Right lobe of liver (tissue), 6 donors: ENCODE data around the gene SLC45A3. TPM values are rescaled to one million over a fixed set of nuclear protein-coding genes. Genes with fewer than 3 reads are reported as not detected.

Experiments used
- ATAC-seq, 4 donors: fragments of 200-7000 bp; cut with Tn5 transposase; one replicate each; pipeline ENCODE4 v1.9.1; 2020; ENCODE audit warnings: mild to moderate bottlenecking in 4 of 4, moderate library complexity in 4 of 4
- DNase-seq, 3 donors: peaks; one replicate each; pipeline ENCODE4 v3.0.0-alpha.2; 2020
- H3K27ac ChIP-seq, 3 donors: fragments of 200-600 bp; one replicate each; pipeline ENCODE4 v1.8.0; 2022
- H3K27me3 ChIP-seq, 2 donors: fragments of 200-600 bp; one replicate each; pipeline ENCODE4 v1.8.0; 2022
- H3K36me3 ChIP-seq, 4 donors: fragments of 200-600 bp; sonication (generic) in 1 of 4; one replicate each; pipeline versions ENCODE4 v1.5.1 to v1.8.0; 2017 to 2022; ENCODE audit warnings: control low read depth in 1 of 4
- H3K4me1 ChIP-seq, 4 donors: fragments of 200-600 bp; sonication (generic) in 1 of 4; one replicate each; pipeline versions ENCODE4 v1.5.1 to v1.8.0; 2017 to 2022; ENCODE audit warnings: control low read depth in 1 of 4
- H3K4me3 ChIP-seq, 3 donors: fragments of 200-600 bp; one replicate each; pipeline ENCODE4 v1.8.0; 2022
- H3K9me3 ChIP-seq, 4 donors: fragments of 200-600 bp; sonication (generic) in 1 of 4; one replicate each; pipeline versions ENCODE4 v1.5.1 to v1.8.0; 2017 to 2022; ENCODE audit warnings: control low read depth in 1 of 4
- CTCF ChIP-seq, 4 donors: fragments of 200-600 bp in 3 of 4; fragments of 450-650 bp in 1 of 4; IDR thresholded peaks; one replicate each; pipeline versions ENCODE4 v1.5.1 to v1.8.0; 2016 to 2022; ENCODE audit warnings: antibody characterized with exemption in 4 of 4, mild to moderate bottlenecking in 2 of 4
- POLR2A ChIP-seq: fragments of 450-650 bp; IDR thresholded peaks from one replicate; pipeline ENCODE4 v1.6.1; 2017; ENCODE audit warnings: antibody characterized with exemption, mild to moderate bottlenecking
- WGBS: methylation state at CpG from one replicate; pipeline ENCODE4 v1.1.6; 2018; ENCODE audit warnings: low coverage, low lambda C conversion rate; ENCODE audit not compliant: insufficient coverage; ENCODE audit errors: missing lambda C conversion rate; 5-methylcytosine and 5-hydroxymethylcytosine counted together
- intact Hi-C, 2 donors: fragments of 100-400 bp; cut with DNase I; formaldehyde crosslinking; loops; one replicate each; pipeline versions ENCODE4 v1.11.2 to v1.14.1; 2022
- total RNA-seq, 6 experiments: library from RNA; depleted of rRNA in 2 of 6; stranded (reverse); fragments of >200 nt in 2 of 6; fragmentation: NEBNext Ultra II Directional in 3 of 6; extraction: Animal tissue kit (Norgen Biotek cat#: 25700) in 3 of 6; gene quantifications; one replicate each; pipeline versions ENCODE4 v1.1.0 to v1.2.4, GENCODE V29; 2016 to 2023
- donor health status: DM: no; HTN: yes; CAD: no.
- donor health status: DM: no; HTN: no; CAD: no.
- donor health status: DM: no; HTN: no; CAD: no.
- donor health status: DM: no; HTN: yes; CAD: no.
- donor health status: DM: no; HTN: yes; CAD: no.

The SLC45A3 gene
- total RNA-seq, 6 experiments from 2014 or later = 6.9 to 27.0 (median 7.9) TPM

DNA sequence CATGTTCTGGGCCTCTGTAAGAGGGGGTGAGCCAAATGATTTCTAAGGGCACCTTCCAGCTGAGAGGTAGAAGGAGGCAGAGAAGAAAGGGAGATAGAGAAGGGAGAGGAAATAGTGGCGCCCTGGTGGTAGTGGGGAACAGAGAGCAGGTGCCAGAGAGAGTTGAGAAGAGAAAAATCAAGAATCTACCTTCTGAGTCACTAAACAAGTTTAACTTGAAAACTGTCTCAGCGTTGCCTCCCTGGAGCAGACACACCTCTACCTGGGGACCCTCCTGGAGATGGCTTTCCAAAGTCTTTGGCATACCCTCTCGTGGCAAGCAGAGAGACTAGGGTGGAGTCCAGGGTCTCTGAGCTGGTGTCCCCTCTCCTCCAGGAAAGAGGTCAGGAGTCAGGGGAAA, 1.1 kb upstream of the SLC45A3 start:
- H3K36me3 ChIP-seq = no peaks in the 10 kb centered on the region
- DNase-seq = no peak
- H3K27me3 ChIP-seq = no peaks in the 10 kb centered on the region
- H3K4me1 ChIP-seq = peaks cover 0 to 24% (median 11%) of the 10 kb centered on the region in 4 donors
- no peaks in the 10 kb centered on the region for H3K9me3 ChIP-seq
- 81% methylated on average over 3 of the region's 3 CpGs for WGBS
- TF ChIP-seq CTCF (IDR thresholded peaks at IDR 0.05) (no peak), POLR2A (no peak)
- intact Hi-C loops = no loop called here
- H3K27ac ChIP-seq = no peak overlapping the region
- H3K4me3 ChIP-seq = no peak overlapping the region
- ATAC-seq = no peak

DNA sequence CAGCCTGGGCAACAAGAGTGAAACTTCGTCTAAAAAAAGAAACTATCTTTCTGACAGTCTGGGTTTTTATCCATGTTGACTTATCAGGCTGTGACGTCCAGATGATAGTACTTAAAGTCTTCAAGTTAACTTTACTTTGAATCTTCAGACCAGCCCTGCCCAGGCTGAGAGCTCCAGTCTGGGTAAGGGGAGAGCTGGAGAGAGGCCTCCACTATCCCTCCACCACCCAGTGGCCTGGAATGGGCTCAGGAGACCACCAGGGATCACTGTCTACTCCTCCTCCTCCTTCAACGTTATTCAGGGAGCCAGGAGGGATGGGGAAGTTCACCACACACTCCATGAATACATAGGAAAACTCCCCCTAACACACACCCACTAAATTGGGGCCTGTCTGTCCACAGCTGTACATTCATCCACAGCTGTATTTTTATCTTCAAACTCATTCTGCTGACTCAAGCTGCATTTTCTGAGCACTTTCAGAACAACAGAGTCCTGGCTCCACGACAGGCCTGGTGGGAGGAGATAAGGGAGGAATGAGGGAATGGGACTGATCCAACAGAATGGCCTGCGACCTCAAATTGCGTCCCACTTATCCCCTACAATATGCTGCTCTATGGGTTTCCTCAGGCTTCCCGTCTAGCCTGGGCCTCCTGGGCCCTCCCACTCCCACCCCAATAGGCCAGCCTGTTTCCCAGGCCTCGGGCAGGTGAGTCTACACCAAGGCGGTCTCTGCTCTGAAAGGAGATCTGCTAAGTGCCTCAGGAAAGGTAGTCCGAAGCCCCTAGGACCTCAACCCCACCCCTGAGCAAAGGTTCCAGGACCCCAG, 1.8 kb downstream of the SLC45A3 start:
- peak; percentile 21 to 35 (median 34) for ATAC-seq
- WGBS = 20% methylated on average over 9 of the region's 10 CpGs
- peak; percentile 46 to 71 (median 63) for DNase-seq

GRCh38 chr1:205677167-205677566, 3.1 kb downstream of the SLC45A3 start:
- peaks cover 0 to 64% (median 31%) of the 10 kb centered on the region in 4 donors for H3K4me1 ChIP-seq
- ATAC-seq (no peak), DNase-seq (no peak)
- no peaks in the 10 kb centered on the region for H3K9me3 ChIP-seq
- no peaks in the 10 kb centered on the region for H3K27me3 ChIP-seq
- H3K4me3 ChIP-seq = peak overlapping the region in 1 of 3 donors; percentile 8
- 6% methylated on average over 4 of the region's 5 CpGs for WGBS
- intact Hi-C loops = no loop called here
- peak overlapping the region; percentile 18 to 73 (median 69) for H3K27ac ChIP-seq
- H3K36me3 ChIP-seq = no peaks in the 10 kb centered on the region
- TF ChIP-seq CTCF (IDR thresholded peaks at IDR 0.05) (no peak), POLR2A (no peak)

More for the DNA sequence above, 1.8 kb downstream of the SLC45A3 start:
- H3K27me3 ChIP-seq = no peaks in the 10 kb centered on the region
- H3K36me3 ChIP-seq = no peaks in the 10 kb centered on the region
- no peak for TF ChIP-seq POLR2A
- no peak for TF ChIP-seq CTCF (IDR thresholded peaks at IDR 0.05)
- peak overlapping the region; percentile 58 to 73 (median 69) for H3K27ac ChIP-seq
- H3K9me3 ChIP-seq = no peaks in the 10 kb centered on the region
- intact Hi-C loops = no loop called here
- H3K4me1 ChIP-seq = peaks cover 0 to 51% (median 25%) of the 10 kb centered on the region in 4 donors
- peak overlapping the region; percentile 82 to 94 (median 84) for H3K4me3 ChIP-seq

GRCh38 chr1:205676597-205676996, 3.7 kb downstream of the SLC45A3 start:
- DNase-seq (no peak), ATAC-seq (peak in 2 of 4 donors; percentile 3 to 7)
- Histone ChIP-seq H3K27me3 (no peaks in the 10 kb centered on the region), H3K9me3 (no peaks in the 10 kb centered on the region), H3K36me3 (no peaks in the 10 kb centered on the region), H3K27ac (peak overlapping the region; percentile 29 to 73 (median 69)), H3K4me1 (peaks cover 0 to 70% (median 34%) of the 10 kb centered on the region in 4 donors), H3K4me3 (peak overlapping the region in 1 of 3 donors; percentile 15)
- no peak for TF ChIP-seq POLR2A
- no peak for TF ChIP-seq CTCF (IDR thresholded peaks at IDR 0.05)
- 31% methylated on average over 2 of the region's 3 CpGs for WGBS
- intact Hi-C loops = no loop called here
